HG02759 (cell line): ENCODE data around the gene RETREG1.
A peak's percentile ranks its signal among the peaks of the same experiment; 100 is the strongest.
"Not testable (repeated sequence)": the region's sequence is repeated elsewhere in the genome, so short reads cannot be mapped to it uniquely, and the experiment has no call there.

Experiments
- ATAC-seq: cut with Tn5 transposase; IDR thresholded peaks from one replicate; pipeline ENCODE4 v1.9.1; 2021; ENCODE audit warnings: mild to moderate bottlenecking, moderate library complexity; ENCODE audit not compliant: unreplicated experiment

RETREG1 gene

DNA sequence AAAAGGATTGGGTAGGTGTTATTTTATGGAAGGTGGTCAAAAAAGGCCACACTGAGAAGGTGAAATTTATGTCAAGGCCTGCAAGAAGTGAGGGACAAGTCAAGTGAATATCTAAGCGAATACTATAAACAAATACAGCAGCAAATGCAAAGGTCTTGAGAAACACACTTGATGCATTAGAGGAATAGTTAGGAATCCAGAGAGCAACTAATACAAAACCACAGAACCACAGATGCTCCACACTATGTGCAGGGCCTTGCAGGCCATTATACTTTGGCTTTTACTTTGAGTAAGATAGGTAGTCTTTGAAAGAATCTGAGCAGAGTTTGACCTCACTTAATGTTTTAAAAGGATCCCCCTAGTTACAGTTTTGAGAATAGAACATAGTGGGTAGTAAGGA, 155.8 kb downstream of the RETREG1 start:
- no peak for ATAC-seq

DNA sequence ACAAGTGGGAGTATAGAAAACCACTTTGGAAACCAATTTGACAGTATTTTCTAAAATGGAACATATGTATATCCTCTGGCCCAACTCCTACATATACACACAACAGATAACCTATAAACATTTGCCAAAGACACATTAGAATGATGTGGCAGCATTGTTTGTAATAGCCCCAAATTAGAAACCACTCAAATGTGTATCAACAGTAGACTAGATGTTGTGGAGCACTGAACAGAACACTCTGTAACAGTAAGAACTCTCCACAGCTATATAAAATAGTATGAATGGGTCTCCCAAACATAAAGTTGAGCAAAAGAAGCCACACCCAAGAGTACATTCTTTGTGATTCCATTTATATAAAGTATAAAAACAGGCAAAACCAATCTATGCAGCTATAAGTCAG, 157.3 kb downstream of the RETREG1 start:
- ATAC-seq = no peak

DNA sequence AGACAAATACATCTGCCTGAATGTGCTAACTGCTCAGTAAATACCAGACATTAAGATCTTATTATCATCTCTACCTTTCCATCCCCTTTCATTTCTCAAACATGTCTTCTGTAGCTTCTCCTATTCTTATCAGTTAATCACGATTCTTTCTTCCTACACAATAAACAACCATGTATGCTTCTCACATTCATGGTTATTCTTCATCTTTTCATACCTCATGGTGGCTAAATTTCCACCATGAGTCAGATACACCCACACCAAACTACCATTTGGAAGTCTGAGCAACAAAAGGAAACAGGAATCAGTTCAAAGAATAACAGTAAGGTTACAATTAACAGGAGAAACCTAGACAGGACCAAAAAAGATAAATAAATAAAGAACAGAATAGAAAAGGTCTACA, 158.9 kb downstream of the RETREG1 start:
- ATAC-seq = no peak

DNA sequence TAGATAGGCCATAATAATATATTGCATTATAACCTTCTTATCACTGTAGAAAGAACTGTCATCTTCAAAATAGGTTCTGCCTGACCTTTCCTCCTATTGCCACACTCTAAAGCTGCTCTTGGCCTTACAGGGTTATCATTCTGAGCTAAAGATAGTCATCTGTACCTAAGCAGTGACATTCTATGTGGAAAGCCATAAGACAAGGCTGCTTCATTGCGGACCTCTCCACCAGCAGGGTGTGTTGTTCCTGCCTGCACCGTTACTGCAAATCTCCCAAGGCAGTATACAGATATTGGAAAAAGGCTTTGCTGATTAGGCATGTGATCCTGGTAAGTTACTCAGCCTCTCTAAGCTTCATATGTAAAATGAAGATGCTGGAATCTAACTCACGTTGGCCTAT, 159.3 kb downstream of the RETREG1 start:
- no peak for ATAC-seq

DNA sequence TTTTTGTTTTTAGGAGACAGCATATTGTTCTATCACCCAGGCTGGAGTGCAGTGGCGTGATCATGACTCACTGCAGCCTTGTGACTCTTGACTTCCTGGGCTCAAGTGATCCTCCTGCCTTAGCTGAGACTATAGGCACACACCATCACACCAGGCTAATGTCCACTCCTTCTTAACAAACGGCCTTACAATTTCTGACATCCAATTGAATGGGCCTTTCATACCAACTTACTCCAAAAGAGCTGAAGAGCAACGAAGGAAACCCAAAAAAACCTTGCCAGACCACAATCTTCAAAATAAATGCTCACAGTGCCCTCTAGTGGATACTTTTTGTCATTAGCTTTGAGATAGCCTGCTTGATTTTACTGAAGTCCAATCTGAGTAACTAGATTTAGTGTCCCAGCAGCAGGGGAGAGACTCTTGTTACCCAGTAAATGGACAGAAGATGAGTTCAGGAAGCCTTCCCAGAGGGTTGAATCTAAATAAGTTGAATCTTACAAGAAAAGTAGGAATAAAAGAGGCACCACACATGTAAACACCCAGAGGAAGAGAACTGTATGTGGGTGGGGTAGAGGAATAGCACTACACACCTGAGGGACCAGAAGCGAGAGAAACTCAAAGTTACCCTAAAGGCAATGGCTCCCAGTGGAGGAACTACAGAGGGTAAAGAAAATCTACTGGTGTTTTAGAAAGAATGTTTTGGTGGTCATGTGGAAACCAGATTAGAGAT, 160.5 kb downstream of the RETREG1 start:
- ATAC-seq = peak; percentile 67

DNA sequence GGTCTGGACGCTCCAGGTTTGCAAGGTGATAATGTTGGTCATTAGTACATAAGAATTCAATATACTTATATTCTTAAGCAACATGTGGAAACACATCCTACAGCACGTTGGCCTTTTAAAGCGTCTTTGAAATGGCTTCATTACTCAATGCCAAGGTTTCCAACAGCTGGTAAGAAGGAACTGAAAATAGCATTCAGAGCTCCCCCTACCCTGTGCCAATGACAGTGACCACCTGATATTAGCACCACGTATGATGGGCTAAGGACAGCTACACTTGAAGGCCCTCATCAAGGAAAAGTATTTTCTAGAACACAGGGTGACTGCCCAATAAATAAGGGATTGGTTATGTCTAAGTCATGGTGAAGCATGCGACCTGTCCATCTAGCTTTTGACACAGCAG, 161.1 kb downstream of the RETREG1 start:
- ATAC-seq = peak; percentile 23

DNA sequence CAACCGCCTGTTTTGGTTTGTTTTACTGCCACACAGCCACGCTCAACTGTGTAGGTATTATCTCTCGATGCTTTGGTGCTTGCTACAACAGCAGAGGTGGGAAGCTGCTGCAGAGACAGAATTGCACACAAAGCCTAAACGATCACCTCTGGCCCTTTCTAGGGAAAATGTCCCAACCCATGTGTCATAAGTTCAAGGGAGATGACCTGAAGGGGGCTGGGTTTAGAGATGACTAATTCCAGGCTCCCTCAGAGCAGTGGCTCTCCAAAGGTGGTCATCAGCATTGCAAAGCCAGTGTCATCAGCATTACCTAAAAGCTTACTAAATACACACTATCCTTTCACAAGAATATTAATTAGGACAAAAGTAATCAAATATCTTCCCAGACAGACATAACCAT, 162.1 kb downstream of the RETREG1 start:
- no peak for ATAC-seq

DNA sequence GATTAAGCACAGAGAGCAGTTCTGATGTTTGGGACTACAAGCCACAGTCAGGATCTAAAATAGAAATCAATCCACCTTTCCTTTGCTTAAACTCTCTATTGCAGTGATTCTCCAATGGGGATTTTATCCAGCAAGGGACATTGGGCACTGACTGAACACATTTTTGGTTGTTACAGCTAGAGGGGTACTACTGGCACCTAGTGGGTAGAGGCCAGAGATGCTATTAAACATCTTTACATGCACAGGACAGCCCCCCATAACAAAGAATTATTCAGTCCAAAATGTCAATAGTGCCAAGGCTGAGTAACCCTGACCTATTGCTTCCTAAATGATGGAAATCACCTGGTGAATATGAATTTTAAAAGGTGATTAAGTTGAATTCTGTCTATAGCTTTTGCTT, 163.2 kb downstream of the RETREG1 start:
- ATAC-seq = no peak

DNA sequence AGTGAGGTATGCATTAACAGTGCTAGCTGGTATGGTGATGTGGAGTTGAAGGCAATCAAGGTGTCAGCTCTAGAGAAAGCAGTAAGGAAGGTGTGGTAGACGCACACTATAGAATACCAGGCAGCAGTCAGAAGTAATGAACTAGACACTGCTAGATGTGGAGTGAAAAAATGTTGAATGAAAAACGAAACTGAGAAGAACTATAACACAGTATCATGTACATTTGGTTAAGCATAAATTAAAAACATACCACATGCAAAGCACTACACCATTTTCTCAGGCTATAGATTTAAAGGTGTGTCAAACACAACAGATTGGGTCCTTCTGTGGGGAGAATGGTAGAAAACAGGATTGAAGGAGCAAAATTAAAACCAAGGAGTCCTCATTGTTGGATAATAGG, 166.6 kb downstream of the RETREG1 start:
- ATAC-seq = no peak

DNA sequence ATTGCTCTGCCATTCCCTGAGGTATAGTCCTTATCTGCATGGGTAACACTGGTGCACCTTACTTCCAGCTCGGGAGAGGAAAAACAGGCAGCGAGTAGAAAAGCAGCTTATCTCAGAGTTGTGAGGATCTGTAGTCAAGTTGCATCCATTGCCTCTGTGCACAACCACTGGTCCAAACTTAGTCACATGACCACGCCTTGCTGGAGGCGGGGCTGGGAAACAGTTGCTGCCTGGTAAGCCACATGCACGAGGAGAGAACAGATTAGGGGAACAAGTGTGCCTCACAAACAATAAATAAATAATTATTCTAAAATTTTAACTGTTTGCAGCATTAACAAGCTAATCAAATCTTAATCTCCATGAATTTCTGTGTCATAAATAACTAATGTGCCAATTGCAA, 169.8 kb downstream of the RETREG1 start:
- no peak for ATAC-seq

DNA sequence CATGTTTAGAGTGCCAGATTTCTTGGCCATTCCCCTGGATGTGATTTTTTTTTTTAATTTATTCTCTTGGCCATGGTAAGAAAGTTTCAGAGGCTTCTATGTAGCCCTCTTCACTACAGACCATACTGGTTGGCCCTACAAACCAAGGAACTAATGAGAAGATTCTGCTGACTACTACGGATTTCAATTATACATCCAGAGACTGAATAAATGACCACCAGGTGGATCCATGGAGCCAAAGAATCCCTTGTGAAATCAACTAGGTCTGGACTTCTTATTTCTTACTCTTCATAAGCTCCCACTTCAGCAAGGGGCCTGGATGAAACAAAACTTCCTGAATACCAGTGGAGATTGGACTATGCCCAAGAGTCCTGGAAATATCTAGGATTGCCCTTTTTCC, 178.8 kb downstream of the RETREG1 start:
- ATAC-seq = no peak

DNA sequence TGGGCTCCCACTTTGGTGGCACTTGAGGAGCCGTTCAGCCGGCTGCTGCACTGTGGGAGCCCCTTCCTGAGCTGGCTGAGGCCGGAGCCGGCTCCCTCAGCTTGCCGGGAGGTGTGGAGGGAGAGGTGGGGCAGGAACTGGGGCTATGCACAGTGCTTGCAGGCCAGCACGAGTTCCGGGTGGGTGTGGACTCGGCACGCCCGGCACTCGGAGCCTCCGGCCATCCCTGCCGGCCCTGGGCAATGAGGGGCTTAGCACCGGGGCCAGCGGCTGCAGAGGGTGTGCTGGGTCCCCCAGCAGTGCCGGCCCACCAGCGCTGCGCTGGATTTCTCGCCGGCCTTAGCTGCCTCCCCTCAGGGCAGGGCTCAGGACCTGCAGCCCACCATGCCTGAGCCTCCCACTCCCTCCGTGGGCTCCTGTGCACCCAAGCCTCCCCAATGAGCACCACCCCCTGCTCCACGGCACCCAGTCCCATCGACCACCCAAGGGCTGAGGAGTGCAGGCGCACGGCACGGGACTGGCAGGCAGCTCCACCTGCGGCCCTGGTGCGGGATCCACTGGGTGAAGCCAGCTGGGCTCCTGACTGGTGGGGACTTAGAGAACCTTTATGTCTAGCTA, 180.6 kb downstream of the RETREG1 start:
- not testable (repeated sequence) for ATAC-seq

DNA sequence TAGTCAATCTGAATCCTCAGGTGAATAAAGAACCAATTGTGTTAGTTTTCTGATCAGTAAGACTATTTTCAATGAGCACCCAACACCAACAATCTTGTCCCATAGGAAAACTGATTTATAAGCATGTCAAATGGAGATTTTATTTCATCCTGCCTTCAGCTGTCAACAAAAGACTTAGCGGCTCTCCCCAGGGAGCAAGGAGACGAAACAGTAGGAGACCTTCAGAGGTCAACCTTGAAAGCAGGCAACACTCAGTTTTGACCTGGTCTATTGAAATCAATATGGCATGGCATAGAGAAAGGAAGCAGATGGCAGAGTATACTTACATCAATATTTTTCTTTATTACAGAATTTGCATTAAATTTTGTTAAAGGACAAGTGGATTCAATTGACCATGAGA, 185.3 kb downstream of the RETREG1 start:
- ATAC-seq = no peak

DNA sequence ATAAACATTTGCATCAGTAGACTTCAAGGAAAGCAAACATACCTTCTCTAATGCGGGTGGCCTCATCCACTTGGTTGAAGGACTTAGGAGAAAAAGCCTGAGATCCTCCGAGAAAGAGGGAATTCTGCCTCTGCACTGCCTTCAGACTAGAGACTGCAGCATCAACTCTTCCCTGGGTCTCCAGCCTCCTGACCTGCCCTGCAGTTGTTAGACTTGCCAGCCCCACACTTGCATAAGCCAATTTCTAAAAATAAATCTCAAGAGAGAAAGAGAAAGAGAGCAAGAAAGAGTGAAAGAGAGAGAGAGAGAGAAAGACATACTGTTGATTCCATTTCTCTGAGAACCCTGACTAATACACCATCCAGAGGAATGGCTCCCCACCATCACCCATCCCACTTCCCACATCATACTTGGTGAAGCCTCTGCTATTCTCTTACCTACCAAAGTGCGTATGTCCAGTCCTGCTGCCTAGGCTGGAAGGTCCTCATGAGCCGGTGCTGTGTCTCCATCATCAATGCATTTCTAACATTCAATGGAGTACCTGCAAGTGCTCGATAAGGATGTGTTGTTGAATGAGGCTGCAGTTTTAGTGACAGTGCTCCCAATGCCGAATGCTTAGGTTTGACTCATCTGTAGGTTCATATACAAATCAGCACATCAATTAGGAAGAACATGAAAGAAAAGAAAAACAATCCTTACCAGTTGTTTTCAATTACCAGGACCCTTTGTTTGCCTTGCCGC, 186.3 kb downstream of the RETREG1 start:
- ATAC-seq = no peak

DNA sequence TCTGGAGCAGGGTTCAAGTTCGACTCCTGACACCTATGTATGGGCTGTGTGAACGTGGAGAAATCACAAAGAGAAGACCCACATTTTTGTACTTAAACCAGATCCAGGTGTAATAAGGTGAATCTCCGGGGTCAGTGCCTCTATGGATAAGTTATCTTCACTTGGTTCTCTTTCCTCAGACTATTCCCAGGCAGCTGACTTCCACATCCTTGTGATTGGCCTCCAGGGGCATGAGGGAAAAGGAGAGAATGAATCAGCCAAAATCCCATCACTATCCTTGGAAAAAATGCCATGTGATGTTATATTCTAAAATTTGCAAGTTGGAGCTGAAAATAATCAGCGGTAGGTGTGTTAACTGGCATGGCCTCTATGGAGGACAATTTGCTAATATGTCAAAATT, 188.4 kb downstream of the RETREG1 start:
- no peak for ATAC-seq

DNA sequence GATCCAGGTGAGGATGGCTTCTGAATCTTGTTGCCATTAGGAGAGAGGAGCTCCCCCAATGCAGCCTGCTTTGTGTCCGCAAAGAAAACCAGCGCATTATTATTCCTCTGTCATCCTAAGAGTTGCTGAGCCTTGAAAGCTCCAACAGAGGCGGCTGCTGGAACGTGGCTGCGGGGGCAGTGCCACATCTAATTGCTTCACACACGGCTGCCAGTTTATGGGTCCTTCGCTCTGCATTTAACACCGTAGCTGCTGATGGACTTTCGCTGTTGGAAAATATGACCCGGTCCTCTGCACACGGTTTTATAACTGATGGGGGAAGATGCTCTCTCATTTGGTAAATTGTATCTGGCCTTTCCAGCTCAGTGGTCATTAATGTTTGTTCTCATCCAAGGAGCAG, 189.2 kb downstream of the RETREG1 start:
- ATAC-seq = no peak
